GM18526 (cell line): Measurements from ENCODE around the gene AVPR2.

Source experiments
- POLR2A ChIP-seq: IDR thresholded peaks from 3 replicates; pipeline ENCODE4 v1.6.1; 2011; ENCODE audit not compliant: insufficient read length; ENCODE audit errors: extremely low read depth

AVPR2 gene

DNA sequence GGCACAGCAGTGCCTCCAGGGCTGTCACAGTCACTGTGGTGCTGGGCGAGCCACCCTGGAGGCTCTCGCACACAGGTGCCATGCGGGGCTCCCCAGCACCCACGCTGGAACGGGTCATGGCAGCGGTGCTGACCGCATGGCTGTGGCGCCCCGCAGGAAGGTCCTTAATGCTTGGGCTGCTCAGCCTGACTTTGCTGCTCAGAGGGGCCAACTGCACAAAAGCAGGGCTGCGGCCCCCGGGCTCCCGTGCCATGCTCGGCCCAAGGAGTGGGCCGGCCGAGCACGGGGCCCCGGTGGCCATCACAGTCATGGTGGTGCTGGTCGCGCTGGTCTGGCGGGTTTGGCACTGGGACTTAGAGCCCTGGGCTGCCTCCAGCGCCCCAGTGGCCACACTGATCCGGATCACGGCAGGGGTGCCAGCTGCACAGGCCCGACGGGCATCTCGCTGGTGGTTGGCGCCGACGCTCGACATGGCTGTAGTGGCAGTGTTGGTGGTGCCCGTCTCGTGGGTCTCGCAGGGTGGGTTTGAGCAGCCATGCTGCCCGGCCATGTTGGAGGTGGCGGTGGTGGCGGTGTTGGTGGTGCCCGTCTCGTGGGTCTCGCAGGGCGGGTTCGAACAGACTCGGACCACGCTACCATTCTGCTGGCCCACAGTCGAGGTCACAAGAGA is 50.2 kb downstream of the AVPR2 start:
- TF ChIP-seq POLR2A, result no peak

DNA sequence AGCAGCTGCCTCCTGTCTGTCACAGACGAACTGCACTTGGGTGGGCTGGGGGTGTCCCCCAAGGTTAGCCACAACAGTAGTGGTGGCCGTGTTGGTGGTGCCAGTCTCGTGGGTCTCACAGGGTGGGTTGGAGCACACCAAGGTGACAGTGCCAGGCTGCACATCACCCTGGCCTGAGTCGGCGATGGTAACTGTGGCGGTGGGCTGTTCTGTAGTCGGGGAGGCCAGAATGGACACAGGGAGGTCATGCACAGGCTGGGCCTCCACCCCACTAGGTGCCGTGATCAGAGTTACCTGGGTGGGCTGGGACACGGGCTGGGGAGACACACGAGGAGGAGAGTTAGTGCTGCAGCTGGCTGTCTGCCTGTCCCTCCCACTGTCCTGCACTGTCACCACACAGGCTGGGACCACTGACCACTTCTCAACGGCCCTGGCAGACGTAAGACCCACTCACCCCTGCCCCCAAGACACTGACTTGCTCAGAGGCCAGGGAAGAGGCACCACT is 50.8 kb downstream of the AVPR2 start:
- TF ChIP-seq POLR2A, result no peak

DNA sequence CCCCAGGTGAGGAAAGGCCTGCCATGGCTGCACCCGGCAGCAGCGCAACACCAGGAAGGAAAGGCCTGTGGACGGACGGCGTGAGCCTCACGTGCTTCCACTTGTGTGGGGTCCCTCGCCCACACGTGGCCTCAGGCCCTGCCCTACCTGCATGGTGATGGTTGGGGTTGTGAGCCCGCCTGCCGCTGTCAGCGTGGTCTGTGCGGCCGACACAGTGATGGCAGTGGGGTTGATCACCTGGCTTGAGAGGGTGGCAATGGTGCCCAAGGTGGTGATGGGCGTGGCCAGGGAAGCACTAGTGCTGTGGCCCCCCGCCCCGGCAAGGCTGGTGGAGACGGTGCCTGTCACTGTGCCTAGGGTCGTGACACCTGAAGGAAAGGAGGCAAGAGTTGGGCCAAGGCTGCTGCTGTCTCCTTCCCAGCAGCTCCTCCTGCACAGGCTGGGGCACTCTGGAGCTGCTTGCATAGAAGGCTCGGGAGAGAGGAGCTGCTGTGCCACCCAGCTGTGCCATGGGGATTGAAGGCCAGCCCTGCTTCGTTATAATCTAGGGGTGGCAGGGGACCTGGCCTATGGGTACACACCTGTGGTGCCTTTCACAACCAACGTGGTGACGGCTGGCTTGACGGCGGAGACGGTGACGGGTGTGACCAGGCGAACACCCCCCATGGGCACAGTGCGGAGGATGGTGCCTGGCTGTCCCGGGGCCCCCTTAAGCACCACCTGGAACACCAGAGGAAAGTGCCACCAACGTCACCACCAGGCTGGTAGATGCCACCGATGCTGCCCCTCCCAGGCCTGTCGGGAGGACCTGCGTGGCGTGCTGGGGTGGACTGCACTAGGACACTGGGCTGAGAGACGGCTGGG is 51.8 kb downstream of the AVPR2 start:
- no peak for TF ChIP-seq POLR2A
